Adipocyte (in vitro differentiated cells): ENCODE measurements around the gene SCN1B.

Source experiments
- DNase-seq: peaks from one replicate; pipeline ENCODE4 v3.0.0-alpha.2; 2015; ENCODE audit warnings: low read depth
- H3K27me3 ChIP-seq: replicated peaks from 2 replicates; pipeline ENCODE4 v1.7.0; 2013; ENCODE audit warnings: mild to moderate bottlenecking, low read length, moderate library complexity; ENCODE audit not compliant: control insufficient read depth, insufficient read depth
- H3K36me3 ChIP-seq: 2 replicates; pipeline ENCODE4 v1.7.0; 2013; ENCODE audit warnings: low read length, mild to moderate bottlenecking, moderate library complexity; ENCODE audit not compliant: control insufficient read depth, insufficient read depth, severe bottlenecking
- H3K4me1 ChIP-seq: 2 replicates; pipeline ENCODE4 v1.7.0; 2013; ENCODE audit warnings: mild to moderate bottlenecking, low read length, moderate library complexity; ENCODE audit not compliant: control insufficient read depth, insufficient read depth
- H3K4me3 ChIP-seq: 2 replicates; pipeline ENCODE4 v1.7.0; 2013; ENCODE audit warnings: mild to moderate bottlenecking, low read length, moderate library complexity
- H3K9ac ChIP-seq: 2 replicates; pipeline ENCODE4 v1.7.0; 2013; ENCODE audit warnings: mild to moderate bottlenecking, low read length, moderate library complexity
- H3K9me3 ChIP-seq: 2 replicates; pipeline ENCODE4 v1.7.0; 2013; ENCODE audit warnings: mild to moderate bottlenecking, low read length, moderate library complexity; ENCODE audit not compliant: control insufficient read depth

SCN1B gene

DNA sequence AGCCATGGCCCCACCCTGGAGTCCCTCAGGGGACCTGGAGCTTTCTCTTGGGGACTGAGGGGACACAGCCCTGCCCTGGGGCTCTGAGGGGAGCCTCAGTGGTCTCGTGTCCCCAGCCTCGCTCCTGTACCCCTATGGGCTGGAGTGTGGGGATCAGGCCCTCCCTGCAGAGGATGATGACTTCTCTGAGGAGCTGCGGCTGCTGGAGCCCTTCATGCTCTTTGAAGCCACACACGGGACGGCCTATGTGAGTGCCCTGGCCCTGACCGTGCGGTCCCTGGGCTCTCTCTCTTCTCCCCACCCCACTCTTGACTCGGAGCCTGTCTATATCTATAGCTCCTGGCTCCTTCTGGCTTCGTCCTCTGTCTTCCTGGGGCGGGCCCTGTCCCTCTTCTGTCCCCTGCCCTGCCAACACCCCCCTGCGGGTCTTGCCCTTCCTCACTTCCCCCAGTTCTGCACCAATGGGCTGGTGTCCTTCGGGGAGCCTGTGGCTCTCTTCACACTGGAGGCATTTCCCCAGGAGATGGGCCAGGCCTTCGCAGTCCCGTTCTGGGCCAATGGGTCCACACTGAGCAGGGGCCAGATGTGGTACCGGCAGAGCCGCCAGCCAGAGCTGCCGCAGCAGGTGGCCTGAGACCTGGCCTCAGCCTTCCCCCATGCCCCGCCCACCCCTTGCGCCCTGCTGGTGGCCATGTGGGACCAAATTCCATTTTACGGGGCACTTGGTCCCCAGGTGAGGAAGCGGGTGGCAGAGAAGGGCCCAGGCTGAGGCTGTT lies 44.3 kb downstream of the SCN1B start:
- H3K36me3 ChIP-seq, result no peaks in the 10 kb centered on the region
- H3K9ac ChIP-seq, result no peak overlapping the region
- no peak overlapping the region for H3K4me3 ChIP-seq
- peaks cover 9% of the 10 kb centered on the region for H3K9me3 ChIP-seq
- peaks cover 31% of the 10 kb centered on the region for H3K27me3 ChIP-seq
- no peaks in the 10 kb centered on the region for H3K4me1 ChIP-seq
- DNase-seq, result no peak

DNA sequence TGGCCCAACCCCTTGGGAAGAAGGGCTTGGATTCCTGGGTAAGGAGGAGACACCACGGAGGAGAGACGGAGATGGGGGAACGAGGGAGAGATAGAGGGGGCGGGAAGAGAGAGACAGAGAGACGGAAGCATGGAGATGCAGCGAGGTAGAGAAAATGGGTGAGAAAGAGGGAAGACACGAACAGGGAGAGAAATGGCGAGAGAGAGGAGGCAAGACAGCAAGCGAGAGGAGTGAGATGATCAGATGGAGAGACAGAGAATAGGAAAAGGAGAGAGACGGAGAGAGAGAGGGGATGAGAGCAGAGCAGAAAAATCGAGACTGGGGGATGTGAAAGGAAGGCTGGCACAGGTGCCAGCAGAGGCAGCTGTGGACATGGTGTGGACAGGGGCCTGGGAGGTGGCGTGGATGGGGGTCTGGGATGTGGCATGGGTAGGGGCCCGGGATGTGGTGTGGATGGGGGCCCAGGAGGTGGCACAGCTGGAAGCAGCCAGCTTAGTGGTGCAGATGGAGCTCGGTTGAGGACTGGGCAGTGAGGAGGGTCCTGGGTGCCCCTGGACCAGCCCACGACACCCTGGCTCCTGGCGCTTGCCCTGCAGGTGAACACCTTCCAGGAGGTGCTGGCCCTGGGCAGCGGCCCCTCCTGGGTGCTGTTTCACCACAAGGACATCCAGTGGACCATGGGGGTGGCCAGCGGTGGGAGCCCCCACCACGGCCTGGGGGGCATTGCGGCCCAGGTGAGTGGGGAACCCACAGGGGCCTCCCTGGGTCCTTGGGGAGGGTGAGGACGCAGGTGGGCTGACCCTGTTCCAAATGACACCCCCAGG lies 45.1 kb downstream of the SCN1B start:
- Histone ChIP-seq H3K9ac (no peak overlapping the region), H3K27me3 (peaks cover 33% of the 10 kb centered on the region), H3K4me3 (no peak overlapping the region), H3K36me3 (no peaks in the 10 kb centered on the region), H3K9me3 (peaks cover 4% of the 10 kb centered on the region), H3K4me1 (no peaks in the 10 kb centered on the region)
- DNase-seq, result no peak

- no peaks in the 10 kb centered on the region for H3K36me3 ChIP-seq
- no peaks in the 10 kb centered on the region for H3K9me3 ChIP-seq
- DNase-seq, result no peak
Measured at GRCh38 chr19:35076026-35076370, 45.7 kb downstream of the SCN1B start.

GRCh38 chr19:35076657-35077056 lies 46.4 kb downstream of the SCN1B start:
- DNase-seq, result no peak
- Histone ChIP-seq H3K36me3 (no peaks in the 10 kb centered on the region), H3K4me1 (peaks cover 3% of the 10 kb centered on the region), H3K9me3 (no peaks in the 10 kb centered on the region), H3K27me3 (peaks cover 33% of the 10 kb centered on the region), H3K4me3 (no peak overlapping the region), H3K9ac (no peak overlapping the region)

More at GRCh38 chr19:35076026-35076370, 45.7 kb downstream of the SCN1B start:
- peaks cover under 1% of the 10 kb centered on the region for H3K4me1 ChIP-seq
- peaks cover 33% of the 10 kb centered on the region for H3K27me3 ChIP-seq
- no peak overlapping the region for H3K4me3 ChIP-seq
- no peak overlapping the region for H3K9ac ChIP-seq

DNA sequence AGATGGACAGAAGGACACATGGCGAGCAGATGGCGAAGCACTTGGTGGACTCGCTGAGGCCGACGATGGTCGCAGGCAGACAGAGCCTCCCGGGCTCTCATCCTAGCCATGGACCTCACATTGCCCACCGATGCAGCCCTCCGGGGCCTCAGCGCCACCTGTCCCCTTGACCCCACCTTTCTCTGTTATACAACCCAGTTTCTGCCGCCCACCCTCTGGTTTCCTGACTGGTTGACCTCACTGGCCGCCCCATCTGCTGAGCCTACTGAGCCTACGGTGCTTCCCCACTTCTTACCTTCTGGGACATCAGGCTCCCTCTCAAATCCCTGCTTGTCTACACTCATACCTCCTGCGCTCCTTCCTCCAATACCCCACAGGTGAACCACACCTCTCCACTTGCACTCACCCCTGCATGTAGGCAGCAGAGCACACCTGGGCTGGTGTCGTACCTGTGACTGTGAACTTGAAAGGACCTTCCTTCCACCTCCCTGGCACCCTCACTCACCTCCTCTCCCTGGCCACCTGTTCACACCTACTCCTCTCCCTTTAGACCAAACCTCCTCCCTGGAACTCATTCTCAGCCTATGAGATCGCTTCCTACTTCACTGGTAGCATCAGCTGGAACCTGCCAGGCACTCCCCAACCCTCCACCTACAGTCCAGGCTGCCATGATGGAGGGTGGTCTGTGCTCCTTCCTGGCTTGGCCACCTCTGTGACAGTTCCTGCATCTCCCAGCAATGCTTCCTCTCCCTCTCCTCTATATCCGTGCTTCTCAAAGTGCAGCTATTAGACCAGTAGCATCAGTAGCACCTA lies 47.3 kb downstream of the SCN1B start:
- H3K36me3 ChIP-seq, result no peaks in the 10 kb centered on the region
- H3K27me3 ChIP-seq, result peaks cover 32% of the 10 kb centered on the region
- H3K9me3 ChIP-seq, result no peaks in the 10 kb centered on the region
- H3K4me3 ChIP-seq, result no peak overlapping the region
- H3K4me1 ChIP-seq, result peaks cover 3% of the 10 kb centered on the region
- H3K9ac ChIP-seq, result no peak overlapping the region
- DNase-seq, result no peak

DNA sequence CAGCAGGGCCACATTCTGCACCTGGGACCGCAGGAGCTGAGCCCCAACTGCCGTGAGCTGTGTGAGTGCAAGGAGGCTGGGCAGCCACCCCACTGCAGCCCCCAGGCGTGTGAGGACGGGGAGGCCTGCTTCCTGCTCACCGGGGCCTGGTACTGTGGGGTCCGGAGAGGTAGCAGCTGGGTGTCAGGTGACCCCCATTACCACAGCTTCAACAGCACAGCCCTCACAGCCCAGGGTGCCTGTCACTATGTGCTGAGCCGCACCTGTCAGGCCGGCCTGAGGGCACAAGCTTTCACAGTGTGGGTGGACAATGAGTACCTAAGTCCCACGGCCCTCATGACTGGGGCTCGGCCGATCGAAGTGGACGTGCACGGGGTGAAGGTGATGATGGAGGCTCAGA lies 49.6 kb downstream of the SCN1B start:
- peaks cover 3% of the 10 kb centered on the region for H3K4me1 ChIP-seq
- H3K9ac ChIP-seq, result no peak overlapping the region
- no peaks in the 10 kb centered on the region for H3K9me3 ChIP-seq
- H3K36me3 ChIP-seq, result no peaks in the 10 kb centered on the region
- peaks cover 44% of the 10 kb centered on the region for H3K27me3 ChIP-seq
- no peak for DNase-seq
- no peak overlapping the region for H3K4me3 ChIP-seq

DNA sequence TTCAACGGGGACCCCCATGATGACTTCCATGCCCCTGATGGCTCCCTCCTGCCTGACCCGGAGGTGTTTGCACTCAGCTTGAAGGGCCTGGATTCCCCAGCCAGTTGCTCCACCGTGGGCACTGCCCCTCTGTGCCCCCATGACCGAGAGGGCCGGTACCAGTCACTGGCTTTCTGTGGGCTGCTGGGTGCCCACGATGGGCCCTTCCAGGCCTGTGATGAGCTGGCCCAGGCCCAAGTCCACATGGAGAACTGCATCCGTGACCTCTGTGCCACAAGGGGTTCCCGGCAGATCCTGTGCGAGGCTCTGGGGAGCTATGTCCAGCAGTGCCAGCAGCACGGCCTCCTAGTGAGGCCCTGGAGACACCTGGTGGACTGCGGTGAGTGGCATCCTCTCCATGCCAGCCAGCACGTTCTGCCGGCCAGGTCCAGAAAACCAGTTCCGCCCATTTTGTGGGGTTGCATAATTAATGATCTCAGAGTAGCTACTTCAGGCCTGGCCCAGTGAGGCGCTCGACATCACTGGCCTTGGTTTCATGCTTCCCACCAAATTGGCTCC lies 50.4 kb downstream of the SCN1B start:
- Histone ChIP-seq H3K9ac (no peak overlapping the region), H3K27me3 (peaks cover 44% of the 10 kb centered on the region), H3K36me3 (no peaks in the 10 kb centered on the region), H3K9me3 (no peaks in the 10 kb centered on the region), H3K4me1 (peaks cover 3% of the 10 kb centered on the region), H3K4me3 (no peak overlapping the region)
- DNase-seq, result no peak

DNA sequence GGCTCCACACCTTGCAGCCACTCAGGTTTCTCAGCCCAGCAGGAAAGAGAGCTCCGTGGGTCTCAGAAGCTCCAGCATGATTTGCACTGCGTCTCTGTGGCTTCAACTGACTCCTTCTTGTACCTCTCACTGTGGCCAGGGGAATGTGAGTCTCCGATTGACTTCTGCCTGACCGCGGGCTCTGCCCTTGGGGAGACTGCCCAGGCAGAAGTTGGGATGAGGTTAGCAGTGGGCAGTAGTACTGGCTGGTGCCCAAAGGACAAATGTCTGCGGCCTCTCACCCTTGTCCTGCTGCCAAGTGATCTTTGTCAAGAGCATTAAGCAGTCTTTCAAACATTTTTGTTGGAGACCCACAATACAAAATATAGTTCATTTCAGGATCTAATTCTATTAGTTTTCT lies 50.9 kb downstream of the SCN1B start:
- no peaks in the 10 kb centered on the region for H3K9me3 ChIP-seq
- no peak overlapping the region for H3K9ac ChIP-seq
- no peaks in the 10 kb centered on the region for H3K36me3 ChIP-seq
- no peak for DNase-seq
- H3K4me1 ChIP-seq, result peaks cover 3% of the 10 kb centered on the region
- no peak overlapping the region for H3K4me3 ChIP-seq
- peaks cover 40% of the 10 kb centered on the region for H3K27me3 ChIP-seq

DNA sequence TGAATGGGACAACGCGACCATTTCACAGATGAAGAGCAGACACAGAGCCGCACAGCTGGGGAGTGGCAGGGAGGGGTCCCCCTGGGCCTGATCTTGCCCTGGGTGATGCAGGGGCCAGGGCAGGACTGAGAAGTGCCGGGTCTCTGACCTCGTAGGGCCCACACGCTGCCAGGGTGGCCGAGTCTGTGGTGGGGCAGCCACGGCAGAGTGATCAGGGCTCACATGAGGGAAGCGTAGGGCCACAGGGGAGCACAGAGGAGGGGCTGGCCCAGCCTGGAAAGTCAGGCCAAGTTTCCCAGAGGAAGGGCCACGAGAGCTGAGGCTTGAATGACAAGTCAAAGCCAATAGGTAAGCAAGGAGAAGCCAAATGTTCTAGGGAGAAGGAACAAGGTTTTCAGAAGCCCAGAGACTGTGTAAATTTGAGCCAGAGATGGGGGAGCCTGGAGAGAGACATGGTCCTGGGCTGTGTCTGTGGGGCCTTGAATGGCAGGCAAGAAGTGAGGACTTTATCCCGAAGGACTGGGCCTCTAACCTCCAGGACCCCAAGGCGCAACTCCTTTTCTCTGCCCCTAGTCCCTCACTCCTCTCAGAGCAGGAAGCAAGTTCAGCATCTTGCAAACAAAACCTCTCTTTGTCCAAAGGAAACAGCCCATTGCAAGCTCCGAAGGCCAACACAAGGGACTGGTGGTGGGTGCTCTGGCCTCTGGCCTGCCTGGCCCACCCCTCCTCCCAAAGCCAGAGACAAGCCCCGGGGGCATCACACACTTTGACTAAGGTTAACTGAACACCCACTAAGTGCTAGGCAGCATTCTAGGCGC lies 53.6 kb downstream of the SCN1B start:
- Histone ChIP-seq H3K27me3 (peaks cover 30% of the 10 kb centered on the region), H3K4me3 (no peak overlapping the region), H3K36me3 (no peaks in the 10 kb centered on the region), H3K4me1 (peaks cover 3% of the 10 kb centered on the region), H3K9me3 (no peaks in the 10 kb centered on the region), H3K9ac (no peak overlapping the region)
- DNase-seq, result no peak

DNA sequence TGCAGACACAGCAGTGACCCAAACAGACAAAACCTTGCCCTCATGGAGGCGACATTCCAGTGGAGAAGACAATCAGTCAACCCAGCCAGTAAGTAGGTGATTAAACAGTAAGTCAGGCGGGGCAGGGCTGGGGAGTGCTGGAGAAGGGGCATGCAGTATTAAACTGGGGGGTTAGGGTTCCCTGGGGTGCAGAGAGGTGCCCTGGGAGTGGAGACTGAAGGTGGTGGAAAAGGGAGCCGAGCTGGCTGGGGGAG lies 54.2 kb downstream of the SCN1B start:
- Histone ChIP-seq H3K9ac (no peak overlapping the region), H3K4me3 (no peak overlapping the region), H3K4me1 (peaks cover 3% of the 10 kb centered on the region), H3K9me3 (no peaks in the 10 kb centered on the region), H3K27me3 (peaks cover 24% of the 10 kb centered on the region), H3K36me3 (no peaks in the 10 kb centered on the region)
- DNase-seq, result no peak
